Neural progenitor cell (in vitro differentiated cells): ENCODE data around the gene SMIM43.

Experiments
- CTCF ChIP-seq: fragments of 200-600 bp; sonication (generic); IDR thresholded peaks from 2 replicates; pipeline ENCODE4 v1.5.1; 2017; ENCODE audit warnings: antibody characterized with exemption, mild to moderate bottlenecking
- EZH2 ChIP-seq: fragments of 200-600 bp; sonication (generic); IDR thresholded peaks from 2 replicates; pipeline ENCODE4 v1.6.1; 2017; ENCODE audit warnings: antibody characterized with exemption, mild to moderate bottlenecking, moderate library complexity

GRCh38 chr4:121794505-121795188 lies 29.7 kb upstream of the SMIM43 start:
- no peak for TF ChIP-seq CTCF
- no peak for TF ChIP-seq EZH2
